ENCODE results near the gene AKAP11. TPM values are rescaled to one million over a fixed set of nuclear protein-coding genes. Genes with fewer than 3 reads are reported as not detected.

AKAP11 gene
- total and polyA plus RNA-seq, 2 of the 8 experiments (the other 6 are each of a cell fraction or from before 2014, with no cell fraction given), result 4.5 to 21.9 TPM

DNA sequence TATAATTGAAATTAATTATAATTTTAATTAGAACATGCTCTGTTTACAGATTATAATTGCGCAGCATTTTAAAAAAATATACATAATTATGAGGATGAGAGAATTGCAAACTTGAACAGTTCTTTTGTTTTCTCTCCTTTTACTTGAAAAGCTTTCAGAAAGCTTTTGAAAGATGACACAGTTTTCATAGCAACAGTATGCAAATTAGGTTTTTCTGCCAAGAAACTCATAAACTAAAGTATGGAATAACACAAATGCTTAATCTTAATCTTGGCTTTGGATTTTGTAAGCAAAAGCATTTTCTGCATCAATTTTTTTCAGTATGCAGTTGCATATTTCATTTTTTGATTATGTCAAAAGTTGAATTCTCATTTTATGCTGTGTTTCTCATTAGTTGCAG is 32.8 kb upstream of the AKAP11 start (continued):
- TF ChIP-seq, protein P1, sequence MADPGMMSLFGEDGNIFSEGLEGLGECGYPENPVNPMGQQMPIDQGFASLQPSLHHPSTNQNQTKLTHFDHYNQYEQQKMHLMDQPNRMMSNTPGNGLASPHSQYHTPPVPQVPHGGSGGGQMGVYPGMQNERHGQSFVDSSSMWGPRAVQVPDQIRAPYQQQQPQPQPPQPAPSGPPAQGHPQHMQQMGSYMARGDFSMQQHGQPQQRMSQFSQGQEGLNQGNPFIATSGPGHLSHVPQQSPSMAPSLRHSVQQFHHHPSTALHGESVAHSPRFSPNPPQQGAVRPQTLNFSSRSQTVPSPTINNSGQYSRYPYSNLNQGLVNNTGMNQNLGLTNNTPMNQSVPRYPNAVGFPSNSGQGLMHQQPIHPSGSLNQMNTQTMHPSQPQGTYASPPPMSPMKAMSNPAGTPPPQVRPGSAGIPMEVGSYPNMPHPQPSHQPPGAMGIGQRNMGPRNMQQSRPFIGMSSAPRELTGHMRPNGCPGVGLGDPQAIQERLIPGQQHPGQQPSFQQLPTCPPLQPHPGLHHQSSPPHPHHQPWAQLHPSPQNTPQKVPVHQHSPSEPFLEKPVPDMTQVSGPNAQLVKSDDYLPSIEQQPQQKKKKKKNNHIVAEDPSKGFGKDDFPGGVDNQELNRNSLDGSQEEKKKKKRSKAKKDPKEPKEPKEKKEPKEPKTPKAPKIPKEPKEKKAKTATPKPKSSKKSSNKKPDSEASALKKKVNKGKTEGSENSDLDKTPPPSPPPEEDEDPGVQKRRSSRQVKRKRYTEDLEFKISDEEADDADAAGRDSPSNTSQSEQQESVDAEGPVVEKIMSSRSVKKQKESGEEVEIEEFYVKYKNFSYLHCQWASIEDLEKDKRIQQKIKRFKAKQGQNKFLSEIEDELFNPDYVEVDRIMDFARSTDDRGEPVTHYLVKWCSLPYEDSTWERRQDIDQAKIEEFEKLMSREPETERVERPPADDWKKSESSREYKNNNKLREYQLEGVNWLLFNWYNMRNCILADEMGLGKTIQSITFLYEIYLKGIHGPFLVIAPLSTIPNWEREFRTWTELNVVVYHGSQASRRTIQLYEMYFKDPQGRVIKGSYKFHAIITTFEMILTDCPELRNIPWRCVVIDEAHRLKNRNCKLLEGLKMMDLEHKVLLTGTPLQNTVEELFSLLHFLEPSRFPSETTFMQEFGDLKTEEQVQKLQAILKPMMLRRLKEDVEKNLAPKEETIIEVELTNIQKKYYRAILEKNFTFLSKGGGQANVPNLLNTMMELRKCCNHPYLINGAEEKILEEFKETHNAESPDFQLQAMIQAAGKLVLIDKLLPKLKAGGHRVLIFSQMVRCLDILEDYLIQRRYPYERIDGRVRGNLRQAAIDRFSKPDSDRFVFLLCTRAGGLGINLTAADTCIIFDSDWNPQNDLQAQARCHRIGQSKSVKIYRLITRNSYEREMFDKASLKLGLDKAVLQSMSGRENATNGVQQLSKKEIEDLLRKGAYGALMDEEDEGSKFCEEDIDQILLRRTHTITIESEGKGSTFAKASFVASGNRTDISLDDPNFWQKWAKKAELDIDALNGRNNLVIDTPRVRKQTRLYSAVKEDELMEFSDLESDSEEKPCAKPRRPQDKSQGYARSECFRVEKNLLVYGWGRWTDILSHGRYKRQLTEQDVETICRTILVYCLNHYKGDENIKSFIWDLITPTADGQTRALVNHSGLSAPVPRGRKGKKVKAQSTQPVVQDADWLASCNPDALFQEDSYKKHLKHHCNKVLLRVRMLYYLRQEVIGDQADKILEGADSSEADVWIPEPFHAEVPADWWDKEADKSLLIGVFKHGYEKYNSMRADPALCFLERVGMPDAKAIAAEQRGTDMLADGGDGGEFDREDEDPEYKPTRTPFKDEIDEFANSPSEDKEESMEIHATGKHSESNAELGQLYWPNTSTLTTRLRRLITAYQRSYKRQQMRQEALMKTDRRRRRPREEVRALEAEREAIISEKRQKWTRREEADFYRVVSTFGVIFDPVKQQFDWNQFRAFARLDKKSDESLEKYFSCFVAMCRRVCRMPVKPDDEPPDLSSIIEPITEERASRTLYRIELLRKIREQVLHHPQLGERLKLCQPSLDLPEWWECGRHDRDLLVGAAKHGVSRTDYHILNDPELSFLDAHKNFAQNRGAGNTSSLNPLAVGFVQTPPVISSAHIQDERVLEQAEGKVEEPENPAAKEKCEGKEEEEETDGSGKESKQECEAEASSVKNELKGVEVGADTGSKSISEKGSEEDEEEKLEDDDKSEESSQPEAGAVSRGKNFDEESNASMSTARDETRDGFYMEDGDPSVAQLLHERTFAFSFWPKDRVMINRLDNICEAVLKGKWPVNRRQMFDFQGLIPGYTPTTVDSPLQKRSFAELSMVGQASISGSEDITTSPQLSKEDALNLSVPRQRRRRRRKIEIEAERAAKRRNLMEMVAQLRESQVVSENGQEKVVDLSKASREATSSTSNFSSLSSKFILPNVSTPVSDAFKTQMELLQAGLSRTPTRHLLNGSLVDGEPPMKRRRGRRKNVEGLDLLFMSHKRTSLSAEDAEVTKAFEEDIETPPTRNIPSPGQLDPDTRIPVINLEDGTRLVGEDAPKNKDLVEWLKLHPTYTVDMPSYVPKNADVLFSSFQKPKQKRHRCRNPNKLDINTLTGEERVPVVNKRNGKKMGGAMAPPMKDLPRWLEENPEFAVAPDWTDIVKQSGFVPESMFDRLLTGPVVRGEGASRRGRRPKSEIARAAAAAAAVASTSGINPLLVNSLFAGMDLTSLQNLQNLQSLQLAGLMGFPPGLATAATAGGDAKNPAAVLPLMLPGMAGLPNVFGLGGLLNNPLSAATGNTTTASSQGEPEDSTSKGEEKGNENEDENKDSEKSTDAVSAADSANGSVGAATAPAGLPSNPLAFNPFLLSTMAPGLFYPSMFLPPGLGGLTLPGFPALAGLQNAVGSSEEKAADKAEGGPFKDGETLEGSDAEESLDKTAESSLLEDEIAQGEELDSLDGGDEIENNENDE (IDR thresholded peaks at IDR 0.05; ENCODE audit: insufficient replicate concordance, low read length), result no peak
- no peak for TF ChIP-seq JUND (IDR thresholded peaks at IDR 0.05; ENCODE audit: low read length)
- no peak for TF ChIP-seq SP1 (IDR thresholded peaks at IDR 0.05; ENCODE audit: low read depth, low read length)
- no peak for TF ChIP-seq EGR1 (IDR thresholded peaks at IDR 0.05; ENCODE audit: borderline replicate concordance, low read depth, low read length)
- TF ChIP-seq, protein P2, sequence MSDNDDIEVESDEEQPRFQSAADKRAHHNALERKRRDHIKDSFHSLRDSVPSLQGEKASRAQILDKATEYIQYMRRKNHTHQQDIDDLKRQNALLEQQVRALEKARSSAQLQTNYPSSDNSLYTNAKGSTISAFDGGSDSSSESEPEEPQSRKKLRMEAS (IDR thresholded peaks at IDR 0.05), result no peak
